ENCODE measurements around the gene LGI4. TPM values are rescaled to one million over a fixed set of nuclear protein-coding genes. Genes with fewer than 3 reads are reported as not detected.

The LGI4 gene
- total RNA-seq, 1 donor = 0.31 TPM

GRCh38 chr19:35166100-35167063 lies 31.5 kb upstream of the LGI4 start:
- no peak overlapping the region for H3K4me3 ChIP-seq (ENCODE audit: low read length)
- H3K27me3 ChIP-seq (ENCODE audit: insufficient read depth, low read length) = no peaks in the 10 kb centered on the region
- H3K9me3 ChIP-seq (ENCODE audit: low read depth, low read length) = no peaks in the 10 kb centered on the region
- peaks cover 37% of the 10 kb centered on the region for H3K4me1 ChIP-seq (ENCODE audit: insufficient read depth, low read length)

DNA sequence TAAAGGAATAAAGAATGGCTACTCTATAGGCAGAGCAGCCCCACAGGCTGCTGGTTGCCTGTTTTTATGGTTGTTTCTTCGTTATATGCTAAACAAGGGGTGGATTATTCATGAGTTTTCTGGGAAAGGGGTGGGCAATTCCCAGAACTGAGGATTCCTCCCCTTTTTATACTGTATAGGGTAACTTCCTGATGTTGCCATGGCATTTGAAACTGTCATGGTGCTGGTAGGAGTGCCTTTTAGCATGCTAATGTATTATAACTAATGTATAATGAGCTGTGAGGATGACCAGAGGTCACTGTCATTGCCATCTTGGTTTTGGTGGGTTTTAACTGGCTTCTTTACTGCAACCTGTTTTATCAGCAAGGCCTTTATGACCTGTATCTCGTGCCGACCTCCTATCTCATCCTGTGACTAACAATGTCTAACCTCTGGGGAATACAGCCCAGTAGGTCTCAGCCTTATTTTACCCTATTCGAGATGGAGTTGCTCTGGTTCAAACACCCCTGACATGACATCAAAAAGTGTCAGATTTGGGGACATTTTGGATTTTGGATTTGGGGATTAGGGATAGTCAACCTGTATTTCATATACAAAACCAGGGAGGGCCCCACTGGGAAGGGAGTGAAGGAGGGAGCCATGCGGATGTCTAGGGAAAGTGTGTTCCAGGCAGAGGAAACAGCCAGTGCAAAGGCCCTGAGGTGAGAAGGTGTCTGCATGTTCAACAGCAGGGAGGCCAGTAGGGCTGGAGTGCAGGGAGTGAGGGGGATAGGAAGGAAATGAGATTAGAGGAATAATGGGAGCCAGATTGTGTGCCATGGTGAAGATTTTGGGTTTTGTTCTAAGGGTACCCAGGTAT lies 30.6 kb upstream of the LGI4 start:
- Histone ChIP-seq H3K4me1 (ENCODE audit: insufficient read depth, low read length) (peaks cover 31% of the 10 kb centered on the region), H3K27me3 (ENCODE audit: insufficient read depth, low read length) (no peaks in the 10 kb centered on the region), H3K9me3 (ENCODE audit: low read depth, low read length) (no peaks in the 10 kb centered on the region), H3K4me3 (ENCODE audit: low read length) (no peak overlapping the region)

GRCh38 chr19:35164418-35164817 lies 29.6 kb upstream of the LGI4 start:
- Histone ChIP-seq H3K4me3 (ENCODE audit: low read length) (no peak overlapping the region), H3K27me3 (ENCODE audit: insufficient read depth, low read length) (no peaks in the 10 kb centered on the region), H3K4me1 (ENCODE audit: insufficient read depth, low read length) (peaks cover 26% of the 10 kb centered on the region), H3K9me3 (ENCODE audit: low read depth, low read length) (no peaks in the 10 kb centered on the region)

DNA sequence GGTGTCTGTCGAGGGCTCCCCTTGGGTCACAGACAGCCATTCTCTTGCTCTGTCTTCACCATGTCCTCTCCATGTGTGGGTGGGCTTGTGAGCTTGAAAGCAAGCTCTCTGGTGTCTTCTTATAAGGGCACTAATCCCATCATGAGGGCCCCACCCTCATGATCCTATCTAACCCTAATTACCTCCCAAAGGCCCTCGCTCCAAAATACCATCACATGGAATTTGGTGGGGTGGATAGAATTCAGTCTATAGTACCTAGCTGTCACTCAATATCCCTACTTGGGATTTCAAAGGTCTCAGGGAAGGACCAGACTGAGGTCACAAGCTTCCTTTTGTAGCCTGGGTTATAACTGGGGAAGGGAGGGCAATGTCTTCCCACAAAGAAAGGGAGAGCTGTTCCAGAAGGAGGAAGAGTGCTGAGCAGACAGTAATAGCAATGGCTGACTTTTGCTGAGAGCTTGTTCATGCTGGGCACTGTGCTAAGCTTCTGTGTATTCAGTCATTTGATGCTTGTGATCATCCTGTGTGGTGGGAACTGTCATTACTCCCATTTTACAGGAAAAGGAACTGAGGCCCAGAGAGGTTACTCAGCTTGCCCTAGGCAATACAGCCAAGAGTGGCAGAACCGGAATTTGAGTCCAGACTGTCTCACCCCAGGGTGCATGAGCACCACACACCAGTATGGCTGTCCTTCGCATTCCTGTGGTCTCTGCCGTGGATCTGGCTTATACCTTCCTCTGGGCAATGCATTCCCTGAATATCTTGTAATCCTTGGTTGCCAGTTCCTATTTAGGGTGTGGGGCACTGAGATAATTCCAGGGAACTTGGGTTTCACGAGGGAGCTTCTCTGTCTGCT lies 27.8 kb upstream of the LGI4 start:
- no peaks in the 10 kb centered on the region for H3K9me3 ChIP-seq (ENCODE audit: low read depth, low read length)
- H3K4me1 ChIP-seq (ENCODE audit: insufficient read depth, low read length) = peaks cover 20% of the 10 kb centered on the region
- H3K4me3 ChIP-seq (ENCODE audit: low read length) = no peak overlapping the region
- no peaks in the 10 kb centered on the region for H3K27me3 ChIP-seq (ENCODE audit: insufficient read depth, low read length)

GRCh38 chr19:35161434-35161743 lies 26.5 kb upstream of the LGI4 start:
- Histone ChIP-seq H3K4me3 (ENCODE audit: low read length) (no peak overlapping the region), H3K27me3 (ENCODE audit: insufficient read depth, low read length) (no peaks in the 10 kb centered on the region), H3K4me1 (ENCODE audit: insufficient read depth, low read length) (peaks cover 17% of the 10 kb centered on the region), H3K9me3 (ENCODE audit: low read depth, low read length) (no peaks in the 10 kb centered on the region)

DNA sequence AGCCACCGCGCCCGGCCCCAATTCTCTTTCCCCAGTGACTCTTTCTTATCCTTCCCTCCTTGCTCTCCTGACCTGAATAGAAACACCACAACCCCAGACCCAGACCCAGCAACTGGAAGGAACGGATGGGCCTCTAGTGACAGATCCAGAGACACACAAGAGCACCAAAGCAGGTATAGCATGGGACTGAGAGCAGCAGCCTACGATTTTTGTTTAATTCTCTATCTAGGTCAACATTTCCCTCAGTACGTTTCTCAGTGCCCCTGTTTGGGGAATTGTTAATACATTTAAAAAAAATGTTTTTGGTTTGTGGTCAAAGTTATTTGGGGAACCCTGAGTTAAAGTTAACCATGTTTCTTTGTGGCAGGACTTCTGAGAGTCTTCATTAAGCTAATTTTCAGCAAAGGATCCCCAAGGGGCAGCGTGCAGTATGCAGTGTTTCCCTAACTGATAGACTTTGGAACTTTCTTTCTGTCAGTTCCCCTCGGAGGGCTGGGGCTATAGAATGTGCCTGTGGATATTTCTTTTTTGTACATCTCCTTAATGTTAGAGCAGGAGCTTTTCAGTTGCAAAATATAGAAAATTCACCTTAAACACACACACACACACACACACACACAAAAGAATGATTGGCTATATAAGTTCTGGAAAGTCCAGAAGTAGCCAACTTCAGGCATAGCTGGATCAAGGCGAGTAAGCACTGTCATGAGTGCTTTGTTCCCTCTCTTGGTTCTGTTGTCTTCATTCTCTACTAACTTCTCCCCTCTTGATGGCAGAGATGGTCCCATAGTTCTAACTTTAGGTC lies 26.0 kb upstream of the LGI4 start:
- Histone ChIP-seq H3K9me3 (ENCODE audit: low read depth, low read length) (no peaks in the 10 kb centered on the region), H3K27me3 (ENCODE audit: insufficient read depth, low read length) (no peaks in the 10 kb centered on the region), H3K4me3 (ENCODE audit: low read length) (no peak overlapping the region), H3K4me1 (ENCODE audit: insufficient read depth, low read length) (peaks cover 22% of the 10 kb centered on the region)

- H3K27me3 ChIP-seq (ENCODE audit: insufficient read depth, low read length) = no peaks in the 10 kb centered on the region
- H3K4me1 ChIP-seq (ENCODE audit: insufficient read depth, low read length) = peaks cover 28% of the 10 kb centered on the region
- no peaks in the 10 kb centered on the region for H3K9me3 ChIP-seq (ENCODE audit: low read depth, low read length)
- no peak overlapping the region for H3K4me3 ChIP-seq (ENCODE audit: low read length)
Observed at GRCh38 chr19:35159606-35160005, 24.7 kb upstream of the LGI4 start.

DNA sequence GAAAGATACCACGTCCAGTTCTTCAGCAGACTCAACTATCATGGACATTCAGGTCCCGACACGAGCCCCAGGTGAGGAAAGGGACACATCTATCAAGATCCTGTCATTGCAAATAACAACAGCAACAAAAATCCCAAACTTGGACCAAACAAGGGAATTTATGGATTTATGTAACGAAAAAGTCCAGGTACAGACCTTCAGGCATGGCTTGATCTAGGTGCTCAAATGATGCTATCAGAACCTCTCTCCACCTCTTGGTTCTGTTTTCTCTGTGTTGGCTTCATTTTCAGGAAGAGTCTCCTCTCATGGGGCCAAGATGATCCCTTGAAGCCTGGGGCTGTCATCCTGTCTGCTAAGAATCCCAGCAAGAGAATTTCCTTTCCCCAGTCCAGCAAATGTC lies 22.6 kb upstream of the LGI4 start:
- Histone ChIP-seq H3K4me3 (ENCODE audit: low read length) (no peak overlapping the region), H3K4me1 (ENCODE audit: insufficient read depth, low read length) (peaks cover 43% of the 10 kb centered on the region)

DNA sequence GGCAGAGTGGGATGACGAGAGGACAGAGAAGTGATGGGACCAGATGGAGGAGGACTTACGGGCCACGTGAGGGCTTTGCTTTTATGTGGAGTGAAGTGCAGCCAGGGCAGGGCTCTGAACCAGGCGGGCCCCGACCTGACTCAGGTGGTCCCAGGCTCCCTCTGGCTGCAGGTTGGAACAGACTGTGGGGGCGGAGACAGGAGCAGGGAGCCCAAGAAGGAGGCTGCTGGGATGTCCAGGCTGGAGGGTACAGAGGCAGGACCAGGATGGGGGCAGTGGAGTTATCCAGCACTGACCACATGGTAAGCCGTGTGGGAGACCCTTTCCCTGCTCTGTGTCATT lies 21.8 kb upstream of the LGI4 start:
- Histone ChIP-seq H3K4me1 (ENCODE audit: insufficient read depth, low read length) (peaks cover 51% of the 10 kb centered on the region), H3K4me3 (ENCODE audit: low read length) (no peak overlapping the region)

More for the DNA sequence above, 22.6 kb upstream of the LGI4 start:
- H3K9me3 ChIP-seq (ENCODE audit: low read depth, low read length) = no peaks in the 10 kb centered on the region
- no peaks in the 10 kb centered on the region for H3K27me3 ChIP-seq (ENCODE audit: insufficient read depth, low read length)

DNA sequence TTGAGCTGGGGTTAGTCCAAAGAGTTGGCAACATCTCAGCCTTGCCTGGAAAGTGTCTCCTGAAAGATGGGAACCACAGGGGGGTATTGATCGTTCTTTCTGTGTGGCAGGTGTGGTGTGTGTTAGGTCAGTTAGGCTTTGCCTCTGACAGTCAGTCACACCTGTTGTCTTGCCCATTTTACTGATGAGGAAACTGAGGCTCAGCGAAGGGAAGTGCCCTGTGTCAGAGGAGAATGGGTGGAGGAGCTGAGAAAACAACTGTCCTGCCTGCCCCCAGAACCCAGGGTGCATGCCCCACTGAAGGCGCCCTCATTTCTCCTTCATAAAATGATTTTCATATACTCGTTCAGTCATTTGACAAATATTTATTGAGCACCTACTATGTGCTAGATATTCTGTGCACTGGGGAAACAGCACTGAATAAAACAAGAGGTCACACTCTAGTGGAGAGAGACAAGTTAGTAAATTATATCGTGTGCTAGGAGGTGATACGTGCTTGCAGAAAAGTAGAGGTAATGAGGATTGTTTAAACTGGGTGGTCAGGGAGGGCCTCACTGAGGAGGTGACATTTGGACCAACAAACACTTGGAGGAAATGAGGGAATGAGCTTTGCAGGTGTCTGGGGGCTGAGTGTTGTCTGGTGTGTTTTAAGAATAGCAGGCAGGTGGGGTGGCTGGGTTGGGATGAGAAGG lies 21.3 kb upstream of the LGI4 start:
- Histone ChIP-seq H3K9me3 (ENCODE audit: low read depth, low read length) (no peaks in the 10 kb centered on the region), H3K27me3 (ENCODE audit: insufficient read depth, low read length) (no peaks in the 10 kb centered on the region), H3K4me1 (ENCODE audit: insufficient read depth, low read length) (peaks cover 51% of the 10 kb centered on the region), H3K4me3 (ENCODE audit: low read length) (peak overlapping the region; percentile 91)

More for the DNA sequence above, 21.8 kb upstream of the LGI4 start:
- Histone ChIP-seq H3K27me3 (ENCODE audit: insufficient read depth, low read length) (no peaks in the 10 kb centered on the region), H3K9me3 (ENCODE audit: low read depth, low read length) (no peaks in the 10 kb centered on the region)

- H3K27me3 ChIP-seq (ENCODE audit: insufficient read depth, low read length) = no peaks in the 10 kb centered on the region
- H3K4me3 ChIP-seq (ENCODE audit: low read length) = peak overlapping the region; percentile 91
- peaks cover 51% of the 10 kb centered on the region for H3K4me1 ChIP-seq (ENCODE audit: insufficient read depth, low read length)
- no peaks in the 10 kb centered on the region for H3K9me3 ChIP-seq (ENCODE audit: low read depth, low read length)
Observed at GRCh38 chr19:35155441-35155840, 20.6 kb upstream of the LGI4 start.

DNA sequence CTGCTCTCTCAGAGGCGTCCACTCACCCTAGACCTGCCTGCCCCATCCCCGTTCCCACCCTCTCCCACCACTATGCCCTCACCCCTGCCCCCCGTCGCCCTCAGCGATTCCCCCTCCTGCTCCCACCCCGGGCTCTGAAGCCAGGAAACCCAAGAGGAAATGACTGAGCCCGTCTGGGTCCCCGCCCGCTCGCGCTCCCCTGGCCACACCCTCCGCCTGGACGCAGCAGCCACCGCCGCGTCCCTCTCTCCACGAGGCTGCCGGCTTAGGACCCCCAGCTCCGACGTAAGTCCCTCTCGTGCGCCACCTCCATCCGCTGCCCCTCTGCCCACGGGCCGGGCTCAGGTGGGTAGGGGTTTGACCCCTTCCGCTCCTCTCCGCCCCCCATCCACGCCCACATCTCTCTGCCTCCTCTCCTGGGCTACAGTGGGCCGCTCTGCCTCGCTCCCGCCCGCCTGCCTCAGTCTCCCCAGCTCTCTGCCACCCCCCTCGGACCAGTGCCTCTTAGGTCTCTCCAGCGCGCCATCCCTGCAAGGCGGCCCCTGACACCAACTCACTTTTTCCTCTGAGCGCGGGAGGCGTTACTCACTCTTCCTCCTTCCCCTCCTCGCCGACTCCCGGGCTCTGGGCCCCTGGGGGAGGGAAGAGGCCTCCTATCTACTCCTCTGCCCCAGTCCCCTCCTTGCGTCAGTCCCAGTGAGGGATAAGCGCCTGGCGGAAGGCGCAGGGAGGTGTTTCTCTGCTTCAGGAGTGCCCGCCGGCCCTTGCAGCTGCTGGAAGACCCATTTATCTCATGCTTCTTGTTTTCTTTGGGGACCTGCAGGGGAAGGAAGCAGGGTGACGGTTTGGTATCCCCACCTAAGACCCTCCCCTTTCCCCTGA lies 19.9 kb upstream of the LGI4 start, which contains the start of gene FXYD5:
FXYD5 (plus strand) TSS at position 211 of the 882 bp plus-strand sequence. CDS start 816 bp downstream, outside the sequence.
- no peaks in the 10 kb centered on the region for H3K27me3 ChIP-seq (ENCODE audit: insufficient read depth, low read length)
- peak within 1 kb of the TSS; percentile 91 for H3K4me3 ChIP-seq (ENCODE audit: low read length)
- no peaks in the 10 kb centered on the region for H3K9me3 ChIP-seq (ENCODE audit: low read depth, low read length)
- H3K4me1 ChIP-seq (ENCODE audit: insufficient read depth, low read length) = peaks cover 51% of the 10 kb centered on the region
